Right lobe of liver (tissue), 6 donors: ENCODE data around the gene RPL11. TPM values are rescaled to one million over a fixed set of nuclear protein-coding genes. Genes with fewer than 3 reads are reported as not detected.
A peak's percentile ranks its signal among the peaks of the same experiment; 100 is the strongest.

Experiments used
- ATAC-seq, 4 donors: fragments of 200-7000 bp; cut with Tn5 transposase; one replicate each; pipeline ENCODE4 v1.9.1; 2020; ENCODE audit warnings: mild to moderate bottlenecking in 4 of 4, moderate library complexity in 4 of 4
- DNase-seq, 3 donors: peaks; one replicate each; pipeline ENCODE4 v3.0.0-alpha.2; 2020
- H3K27ac ChIP-seq, 3 donors: fragments of 200-600 bp; one replicate each; pipeline ENCODE4 v1.8.0; 2022
- H3K27me3 ChIP-seq, 2 donors: fragments of 200-600 bp; one replicate each; pipeline ENCODE4 v1.8.0; 2022
- H3K36me3 ChIP-seq, 4 donors: fragments of 200-600 bp; sonication (generic) in 1 of 4; one replicate each; pipeline versions ENCODE4 v1.5.1 to v1.8.0; 2017 to 2022; ENCODE audit warnings: control low read depth in 1 of 4
- H3K4me1 ChIP-seq, 4 donors: fragments of 200-600 bp; sonication (generic) in 1 of 4; one replicate each; pipeline versions ENCODE4 v1.5.1 to v1.8.0; 2017 to 2022; ENCODE audit warnings: control low read depth in 1 of 4
- H3K4me3 ChIP-seq, 3 donors: fragments of 200-600 bp; one replicate each; pipeline ENCODE4 v1.8.0; 2022
- H3K9me3 ChIP-seq, 4 donors: fragments of 200-600 bp; sonication (generic) in 1 of 4; one replicate each; pipeline versions ENCODE4 v1.5.1 to v1.8.0; 2017 to 2022; ENCODE audit warnings: control low read depth in 1 of 4
- POLR2A ChIP-seq: fragments of 450-650 bp; IDR thresholded peaks from one replicate; pipeline ENCODE4 v1.6.1; 2017; ENCODE audit warnings: antibody characterized with exemption, mild to moderate bottlenecking
- WGBS: methylation state at CpG from one replicate; pipeline ENCODE4 v1.1.6; 2018; ENCODE audit warnings: low coverage, low lambda C conversion rate; ENCODE audit not compliant: insufficient coverage; ENCODE audit errors: missing lambda C conversion rate; 5-methylcytosine and 5-hydroxymethylcytosine counted together
- intact Hi-C, 2 donors: fragments of 100-400 bp; cut with DNase I; formaldehyde crosslinking; loops; one replicate each; pipeline versions ENCODE4 v1.11.2 to v1.14.1; 2022
- total RNA-seq, 6 experiments: library from RNA; depleted of rRNA in 2 of 6; stranded (reverse); fragments of >200 nt in 2 of 6; fragmentation: NEBNext Ultra II Directional in 3 of 6; extraction: Animal tissue kit (Norgen Biotek cat#: 25700) in 3 of 6; gene quantifications; one replicate each; pipeline versions ENCODE4 v1.1.0 to v1.2.4, GENCODE V29; 2016 to 2023
- TF ChIP-seq, protein P1 (sequence below), 4 donors: fragments of 200-600 bp in 3 of 4; fragments of 450-650 bp in 1 of 4; IDR thresholded peaks; one replicate each; pipeline versions ENCODE4 v1.5.1 to v1.8.0; 2016 to 2022; ENCODE audit warnings: antibody characterized with exemption in 4 of 4, mild to moderate bottlenecking in 2 of 4
- donor health status: DM: no; HTN: yes; CAD: no.
- donor health status: DM: no; HTN: no; CAD: no.
- donor health status: DM: no; HTN: no; CAD: no.
- donor health status: DM: no; HTN: yes; CAD: no.
- donor health status: DM: no; HTN: yes; CAD: no.

RPL11 gene
- total RNA-seq, 6 experiments from 2014 or later, result 341 to 471 (median 405) TPM

DNA sequence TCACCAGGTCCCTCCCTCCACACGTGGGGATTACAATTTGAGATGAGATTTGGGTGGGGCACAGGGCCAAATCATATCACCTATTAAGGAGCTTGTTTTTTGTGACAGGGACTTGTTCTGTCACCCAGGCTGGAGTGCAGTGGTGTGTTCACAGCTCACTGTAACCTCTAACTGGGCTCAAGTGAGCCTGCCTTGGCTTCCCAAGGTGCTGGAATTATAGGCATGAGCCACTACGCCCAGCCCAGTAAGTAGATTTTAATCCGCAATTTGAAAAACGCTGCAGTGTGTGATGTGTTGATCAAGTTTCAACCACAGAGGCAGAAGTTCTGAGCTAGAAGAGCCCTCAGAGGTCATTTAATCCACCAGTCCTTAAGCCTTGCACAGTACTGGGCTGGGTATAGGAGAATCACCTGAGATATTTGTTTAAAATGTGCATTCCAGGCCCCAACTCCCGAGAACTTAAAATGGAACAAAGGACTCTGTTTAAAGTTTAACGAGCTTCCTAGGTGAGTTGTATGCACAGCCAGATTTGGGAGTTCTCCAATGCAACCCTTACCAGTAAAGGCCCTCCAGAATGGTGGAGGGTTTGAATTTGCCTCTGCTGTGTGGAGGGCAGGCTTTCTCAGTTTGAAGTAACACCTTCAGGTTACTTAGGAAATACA, 13.4 kb downstream of the RPL11 start:
- peaks cover 0 to 25% (median 13%) of the 10 kb centered on the region in 4 donors for H3K36me3 ChIP-seq
- H3K4me1 ChIP-seq, result peaks cover 0 to 27% (median 6%) of the 10 kb centered on the region in 4 donors
- H3K27me3 ChIP-seq, result no peaks in the 10 kb centered on the region
- no peaks in the 10 kb centered on the region for H3K9me3 ChIP-seq
- WGBS, result 26% methylated on average over 5 of the region's 6 CpGs
- TF ChIP-seq, protein P1, sequence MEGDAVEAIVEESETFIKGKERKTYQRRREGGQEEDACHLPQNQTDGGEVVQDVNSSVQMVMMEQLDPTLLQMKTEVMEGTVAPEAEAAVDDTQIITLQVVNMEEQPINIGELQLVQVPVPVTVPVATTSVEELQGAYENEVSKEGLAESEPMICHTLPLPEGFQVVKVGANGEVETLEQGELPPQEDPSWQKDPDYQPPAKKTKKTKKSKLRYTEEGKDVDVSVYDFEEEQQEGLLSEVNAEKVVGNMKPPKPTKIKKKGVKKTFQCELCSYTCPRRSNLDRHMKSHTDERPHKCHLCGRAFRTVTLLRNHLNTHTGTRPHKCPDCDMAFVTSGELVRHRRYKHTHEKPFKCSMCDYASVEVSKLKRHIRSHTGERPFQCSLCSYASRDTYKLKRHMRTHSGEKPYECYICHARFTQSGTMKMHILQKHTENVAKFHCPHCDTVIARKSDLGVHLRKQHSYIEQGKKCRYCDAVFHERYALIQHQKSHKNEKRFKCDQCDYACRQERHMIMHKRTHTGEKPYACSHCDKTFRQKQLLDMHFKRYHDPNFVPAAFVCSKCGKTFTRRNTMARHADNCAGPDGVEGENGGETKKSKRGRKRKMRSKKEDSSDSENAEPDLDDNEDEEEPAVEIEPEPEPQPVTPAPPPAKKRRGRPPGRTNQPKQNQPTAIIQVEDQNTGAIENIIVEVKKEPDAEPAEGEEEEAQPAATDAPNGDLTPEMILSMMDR (IDR thresholded peaks at IDR 0.05), result no peak
- no peak for TF ChIP-seq POLR2A
- H3K4me3 ChIP-seq, result no peak overlapping the region
- peak; percentile 80 to 88 (median 84) for ATAC-seq
- intact Hi-C loops, result no loop called here
- H3K27ac ChIP-seq, result peak overlapping the region in 2 of 3 donors; percentile 12 to 20
- DNase-seq, result no peak

GRCh38 chr1:23709229-23709628, 17.6 kb downstream of the RPL11 start:
- intact Hi-C loops, result no loop called here
- ATAC-seq (no peak), DNase-seq (no peak)
- Histone ChIP-seq H3K36me3 (peaks cover 0 to 3% (median 0%) of the 10 kb centered on the region in 4 donors), H3K9me3 (no peaks in the 10 kb centered on the region), H3K27ac (no peak overlapping the region), H3K4me1 (peaks cover 0 to 15% (median 4%) of the 10 kb centered on the region in 4 donors), H3K27me3 (no peaks in the 10 kb centered on the region), H3K4me3 (no peak overlapping the region)
- no peak for TF ChIP-seq POLR2A
- 95% methylated on average over 4 of the region's 4 CpGs for WGBS

- H3K9me3 ChIP-seq, result no peaks in the 10 kb centered on the region
- 86% methylated on average over 3 of the region's 3 CpGs for WGBS
- H3K4me3 ChIP-seq, result no peak overlapping the region
- intact Hi-C loops, result no loop called here
- TF ChIP-seq, protein P1 (IDR thresholded peaks at IDR 0.05), result peak in 2 of 4 donors; percentile 13 to 30
- TF ChIP-seq POLR2A, result no peak
- no peak overlapping the region for H3K27ac ChIP-seq
- H3K36me3 ChIP-seq, result no peaks in the 10 kb centered on the region
- DNase-seq, result no peak
- peaks cover 0 to 10% (median 0%) of the 10 kb centered on the region in 4 donors for H3K4me1 ChIP-seq
- H3K27me3 ChIP-seq, result no peaks in the 10 kb centered on the region
- peak in 3 of 4 donors; percentile 8 to 45 (median 26) for ATAC-seq
These were observed 26.9 kb downstream of the RPL11 start for GRCh38 chr1:23718482-23718881.

DNA sequence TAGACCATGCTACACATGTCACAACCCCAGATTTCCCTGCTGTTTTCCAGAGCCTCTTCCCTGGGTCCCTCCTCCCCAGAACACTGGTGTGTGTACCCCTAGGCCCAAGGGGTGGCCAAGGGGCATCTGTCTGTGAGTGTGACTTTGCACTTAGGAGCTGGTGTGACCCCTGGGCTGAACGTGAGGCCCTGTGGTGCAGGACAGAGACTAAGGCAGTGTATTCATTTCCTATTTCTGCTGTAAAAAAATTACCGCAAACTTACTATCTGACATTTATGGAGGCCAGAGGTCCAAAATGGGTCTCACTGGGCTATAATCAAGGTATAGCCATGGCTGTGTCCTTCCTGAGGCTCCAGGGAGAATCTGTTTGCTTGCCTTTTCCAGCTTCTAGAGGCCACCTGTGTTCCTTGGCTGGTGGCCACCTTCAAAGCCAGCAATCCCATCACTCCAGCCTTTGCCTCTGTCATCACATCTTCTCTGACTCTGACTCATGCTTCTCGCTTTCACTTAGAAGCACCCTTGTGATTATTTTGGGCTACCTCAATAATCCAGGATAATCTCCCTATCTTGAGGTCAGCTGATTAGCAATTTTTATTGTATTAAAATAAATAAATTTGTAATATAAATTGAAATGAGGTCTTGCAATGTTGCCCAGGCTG, 27.7 kb downstream of the RPL11 start:
- Histone ChIP-seq H3K9me3 (no peaks in the 10 kb centered on the region), H3K27ac (no peak overlapping the region), H3K4me1 (peaks cover 0 to 10% (median 0%) of the 10 kb centered on the region in 4 donors), H3K4me3 (no peak overlapping the region), H3K27me3 (no peaks in the 10 kb centered on the region), H3K36me3 (no peaks in the 10 kb centered on the region)
- TF ChIP-seq, protein P1 (IDR thresholded peaks at IDR 0.05), result no peak
- no peak for TF ChIP-seq POLR2A
- DNase-seq, result peak; percentile 47 to 61 (median 50)
- intact Hi-C loops, result no loop called here
- WGBS, result 44% methylated on average over 3 of the region's 3 CpGs
- peak; percentile 77 to 92 (median 87) for ATAC-seq
